Vagina (tissue), 2 donors: ENCODE measurements around the gene GMCL1.

Experiments
- CTCF ChIP-seq, 3 experiments: fragments of 450-650 bp in 2 of 3; fragments of 200-600 bp in 1 of 3; sonication (generic) in 1 of 3; IDR thresholded peaks; one replicate each; pipeline ENCODE4 v1.5.1; 2017 to 2019; ENCODE audit warnings: antibody characterized with exemption in 3 of 3, mild to moderate bottlenecking in 2 of 3, moderate library complexity in 2 of 3
- POLR2A ChIP-seq, 2 donors: fragments of 450-650 bp; IDR thresholded peaks; one replicate each; pipeline ENCODE4 v1.6.1; 2017; ENCODE audit warnings: antibody characterized with exemption in 2 of 2, mild to moderate bottlenecking in 2 of 2, moderate library complexity in 2 of 2

- TF ChIP-seq POLR2A (IDR thresholded peaks at IDR 0.05) (no peak), CTCF (IDR thresholded peaks at IDR 0.05) (no peak)
Observed at GRCh38 chr2:69902213-69902922, 72.9 kb downstream of the GMCL1 start.
